Stimulated activated CD8-positive, alpha-beta memory T cell treated with anti-CD3 and anti-CD28 coated beads, Interleukin-12 subunit alpha, Interleukin-12 subunit beta, amount 100 ng/mL, for 24 hours (primary cell): ENCODE results near the gene APOB.

ENCODE experiments used
- DNase-seq: peaks from one replicate; pipeline ENCODE4 v3.0.0-alpha.2; 2020; ENCODE audit errors: extremely low read depth

Gene APOB, protein sequence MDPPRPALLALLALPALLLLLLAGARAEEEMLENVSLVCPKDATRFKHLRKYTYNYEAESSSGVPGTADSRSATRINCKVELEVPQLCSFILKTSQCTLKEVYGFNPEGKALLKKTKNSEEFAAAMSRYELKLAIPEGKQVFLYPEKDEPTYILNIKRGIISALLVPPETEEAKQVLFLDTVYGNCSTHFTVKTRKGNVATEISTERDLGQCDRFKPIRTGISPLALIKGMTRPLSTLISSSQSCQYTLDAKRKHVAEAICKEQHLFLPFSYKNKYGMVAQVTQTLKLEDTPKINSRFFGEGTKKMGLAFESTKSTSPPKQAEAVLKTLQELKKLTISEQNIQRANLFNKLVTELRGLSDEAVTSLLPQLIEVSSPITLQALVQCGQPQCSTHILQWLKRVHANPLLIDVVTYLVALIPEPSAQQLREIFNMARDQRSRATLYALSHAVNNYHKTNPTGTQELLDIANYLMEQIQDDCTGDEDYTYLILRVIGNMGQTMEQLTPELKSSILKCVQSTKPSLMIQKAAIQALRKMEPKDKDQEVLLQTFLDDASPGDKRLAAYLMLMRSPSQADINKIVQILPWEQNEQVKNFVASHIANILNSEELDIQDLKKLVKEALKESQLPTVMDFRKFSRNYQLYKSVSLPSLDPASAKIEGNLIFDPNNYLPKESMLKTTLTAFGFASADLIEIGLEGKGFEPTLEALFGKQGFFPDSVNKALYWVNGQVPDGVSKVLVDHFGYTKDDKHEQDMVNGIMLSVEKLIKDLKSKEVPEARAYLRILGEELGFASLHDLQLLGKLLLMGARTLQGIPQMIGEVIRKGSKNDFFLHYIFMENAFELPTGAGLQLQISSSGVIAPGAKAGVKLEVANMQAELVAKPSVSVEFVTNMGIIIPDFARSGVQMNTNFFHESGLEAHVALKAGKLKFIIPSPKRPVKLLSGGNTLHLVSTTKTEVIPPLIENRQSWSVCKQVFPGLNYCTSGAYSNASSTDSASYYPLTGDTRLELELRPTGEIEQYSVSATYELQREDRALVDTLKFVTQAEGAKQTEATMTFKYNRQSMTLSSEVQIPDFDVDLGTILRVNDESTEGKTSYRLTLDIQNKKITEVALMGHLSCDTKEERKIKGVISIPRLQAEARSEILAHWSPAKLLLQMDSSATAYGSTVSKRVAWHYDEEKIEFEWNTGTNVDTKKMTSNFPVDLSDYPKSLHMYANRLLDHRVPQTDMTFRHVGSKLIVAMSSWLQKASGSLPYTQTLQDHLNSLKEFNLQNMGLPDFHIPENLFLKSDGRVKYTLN (N-terminal part only)

DNA sequence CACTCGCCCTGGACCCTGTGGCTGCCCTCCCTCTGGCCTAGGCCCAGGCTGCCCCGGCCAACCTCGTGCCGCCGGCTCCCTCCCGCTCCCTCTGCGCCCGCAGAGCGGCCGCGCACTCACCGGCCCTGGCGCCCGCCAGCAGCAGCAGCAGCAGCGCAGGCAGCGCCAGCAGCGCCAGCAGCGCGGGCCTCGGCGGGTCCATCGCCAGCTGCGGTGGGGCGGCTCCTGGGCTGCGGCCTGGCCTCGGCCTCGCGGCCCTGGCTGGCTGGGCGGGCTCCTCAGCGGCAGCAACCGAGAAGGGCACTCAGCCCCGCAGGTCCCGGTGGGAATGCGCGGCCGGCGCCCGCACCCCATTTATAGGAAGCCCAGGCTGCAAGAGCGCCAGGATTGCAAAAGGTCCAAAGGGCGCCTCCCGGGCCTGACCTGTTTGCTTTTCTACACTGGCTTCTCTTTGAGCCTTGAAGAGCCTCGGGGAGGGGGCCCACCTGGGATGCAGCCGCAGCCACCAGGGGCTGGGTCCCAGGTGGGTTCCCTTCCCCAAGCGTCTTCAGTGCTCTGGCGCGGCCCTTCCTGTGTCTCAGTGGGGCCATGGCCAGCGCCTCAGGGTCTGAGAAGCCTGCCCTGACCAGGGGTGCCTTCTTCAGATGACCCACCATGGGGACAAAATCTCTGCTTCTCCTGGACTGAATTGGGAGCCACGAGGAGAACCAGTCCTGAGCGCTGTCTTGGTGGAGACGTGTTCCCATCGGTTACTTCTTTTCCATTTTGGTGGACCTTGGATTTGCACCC, at the start of gene APOB:
Gene APOB, minus strand, starts transcription at position 330 of the 789 bp plus-strand sequence. Its CDS starts 128 bp downstream, at position 202.
- DNase-seq = no peak

GRCh38 chr2:21092308-21092869, 48.5 kb upstream of the APOB start:
- no peak for DNase-seq

GRCh38 chr2:21084401-21084800, 40.5 kb upstream of the APOB start:
- no peak for DNase-seq

DNA sequence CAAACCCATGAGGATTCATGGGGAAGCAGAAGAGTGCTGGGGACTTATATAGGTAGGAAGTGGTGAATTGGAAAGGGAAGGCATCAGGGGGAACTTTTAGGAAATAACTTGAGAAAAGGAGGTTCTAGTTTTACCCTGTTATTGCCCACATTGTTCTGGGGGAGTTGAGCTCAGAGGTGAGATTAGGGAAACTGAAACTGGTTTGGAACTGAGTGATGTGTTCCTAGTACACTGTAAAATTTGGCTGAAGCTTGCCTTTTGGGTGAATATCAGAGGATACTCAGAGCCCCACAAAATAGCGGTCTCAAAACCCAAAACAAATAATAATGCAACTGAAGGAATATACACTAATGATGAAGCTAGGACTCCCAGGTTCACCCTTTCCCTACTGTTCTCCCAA, 39.6 kb upstream of the APOB start:
- DNase-seq = no peak

DNA sequence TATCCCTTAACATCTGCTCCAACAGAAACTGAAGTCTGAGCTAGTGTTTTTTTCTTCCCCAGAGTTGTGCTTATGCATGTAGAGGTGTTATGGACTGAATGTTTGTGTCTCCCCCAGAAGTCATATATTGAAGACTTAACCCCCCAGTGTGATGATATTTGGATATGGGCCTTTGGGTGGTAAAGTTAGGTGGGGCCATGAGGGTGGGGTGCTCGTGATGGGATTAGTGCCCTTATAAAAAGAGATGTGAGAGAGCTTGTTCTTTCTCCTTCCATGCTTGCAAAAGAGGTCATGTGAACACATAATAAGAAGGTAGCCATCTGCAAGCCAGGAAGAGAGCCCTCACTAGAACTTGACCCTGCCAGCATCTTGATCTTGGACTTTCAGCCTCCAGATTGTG, 34.4 kb upstream of the APOB start:
- DNase-seq = no peak

GRCh38 chr2:21072477-21073242, 28.8 kb upstream of the APOB start:
- no peak for DNase-seq

GRCh38 chr2:21070341-21071257, 26.7 kb upstream of the APOB start:
- no peak for DNase-seq

- DNase-seq = no peak
Measured at GRCh38 chr2:21069746-21070340, 26.0 kb upstream of the APOB start.

- DNase-seq = no peak
Measured at GRCh38 chr2:21067859-21068537, 24.1 kb upstream of the APOB start.

GRCh38 chr2:21067125-21067524, 23.3 kb upstream of the APOB start:
- no peak for DNase-seq

- DNase-seq = no peak
Measured at GRCh38 chr2:21059885-21060610, 16.2 kb upstream of the APOB start.

DNA sequence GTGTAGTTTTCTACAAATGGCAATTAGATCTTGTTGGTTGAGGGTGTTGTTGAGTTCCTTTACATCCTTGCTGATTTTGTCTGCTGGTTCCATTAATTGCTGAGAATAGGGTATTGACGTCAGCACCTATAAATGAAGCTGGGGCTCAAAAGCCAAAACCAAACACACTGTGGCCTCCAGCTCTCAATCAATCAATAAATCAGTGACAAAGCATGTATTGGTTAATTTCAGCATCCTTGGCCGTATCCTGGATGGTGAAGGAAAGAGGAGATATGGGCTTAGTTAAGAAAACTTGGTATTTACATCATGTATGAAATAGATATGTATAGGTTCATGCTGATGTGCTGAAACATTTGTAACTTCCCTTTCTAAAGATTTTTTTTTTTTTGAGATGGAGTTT, 13.2 kb upstream of the APOB start:
- no peak for DNase-seq

DNA sequence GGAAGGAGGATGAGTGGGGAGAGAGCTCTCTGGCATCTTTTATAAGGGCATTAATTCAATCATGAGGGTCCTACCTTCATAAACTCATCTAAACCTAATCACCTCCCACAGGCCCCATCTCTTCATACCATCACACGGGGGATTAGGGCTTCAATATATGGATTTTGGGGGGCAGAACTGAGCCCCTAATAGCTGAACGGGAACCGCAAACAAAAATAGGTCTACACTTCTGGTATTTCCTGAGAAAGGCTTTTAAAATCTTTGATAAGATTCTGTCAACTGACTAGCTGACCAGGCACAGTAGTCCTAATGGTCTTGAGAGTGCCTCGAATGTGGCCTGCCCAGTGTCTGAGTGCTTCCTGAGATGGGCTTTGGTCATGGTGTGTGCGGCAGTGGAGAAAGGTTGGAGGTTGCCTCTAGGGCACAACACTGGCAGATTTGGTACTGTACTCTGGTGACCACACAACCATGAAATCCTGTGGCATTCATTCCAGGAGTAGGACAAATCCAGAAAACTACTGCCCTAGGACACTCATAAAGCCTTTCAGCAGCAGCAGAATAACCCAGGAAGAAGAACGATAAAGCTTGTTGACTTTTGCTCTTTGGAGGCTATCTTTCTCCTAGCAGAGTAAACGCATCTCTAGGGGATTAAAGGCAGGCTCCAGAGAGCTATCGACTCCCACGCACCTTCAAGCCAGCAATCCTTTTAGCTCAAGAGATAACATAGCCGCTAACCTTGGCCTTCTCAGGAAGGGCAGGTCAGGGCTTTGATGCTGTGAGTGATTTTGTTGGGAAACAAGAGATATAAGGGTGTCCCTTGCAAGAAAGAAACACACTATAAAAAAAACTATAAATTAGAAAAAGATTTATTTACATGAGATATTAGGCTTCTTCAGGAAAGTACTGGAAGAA, 12.3 kb upstream of the APOB start:
- no peak for DNase-seq

DNA sequence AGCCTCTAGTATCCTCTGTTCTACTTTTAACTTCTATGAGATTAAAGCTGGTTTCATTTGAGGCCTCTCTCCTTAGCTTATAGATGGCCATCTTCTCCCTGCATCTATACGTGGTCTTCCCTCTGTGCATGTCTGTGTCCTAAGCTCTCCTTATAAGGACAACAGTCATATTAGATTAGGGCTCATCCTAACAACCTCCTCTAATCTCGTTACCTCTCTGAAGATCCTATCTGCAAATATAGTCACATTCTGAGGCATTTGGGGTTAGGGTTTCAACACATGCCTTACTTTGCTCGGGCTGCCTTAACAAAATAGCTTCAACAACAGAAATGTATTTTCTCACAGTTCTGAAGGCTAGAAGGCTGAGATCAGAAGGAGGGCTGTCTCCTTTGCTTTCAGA, 11.6 kb upstream of the APOB start:
- no peak for DNase-seq

GRCh38 chr2:21054011-21054410, 10.1 kb upstream of the APOB start:
- DNase-seq = no peak

GRCh38 chr2:21052044-21052443, 8.2 kb upstream of the APOB start:
- DNase-seq = no peak
